GM12865 (cell line): ENCODE data around the gene ROCK2.
"Not testable (repeated sequence)": the region's sequence is repeated elsewhere in the genome, so short reads cannot be mapped to it uniquely, and the experiment has no call there.

Experiments used
- DNase-seq: peaks from one replicate; pipeline ENCODE4 v3.0.0; 2010; ENCODE audit warnings: low read depth
- H3K4me3 ChIP-seq: 2 replicates; pipeline ENCODE4 v1.5.1; 2011; ENCODE audit warnings: mild to moderate bottlenecking, low read depth, low read length, control low read depth
- CTCF ChIP-seq: IDR thresholded peaks from 2 replicates; pipeline ENCODE4 v1.5.1; 2011; ENCODE audit warnings: low read length, control low read depth, low read depth, inconsistent platforms; ENCODE audit not compliant: insufficient read depth; ENCODE audit errors: missing control alignments

ROCK2 gene

GRCh38 chr2:11264818-11265217, 79.6 kb downstream of the ROCK2 start:
- no peak overlapping the region for H3K4me3 ChIP-seq
- TF ChIP-seq CTCF, result no peak
- no peak for DNase-seq

- TF ChIP-seq CTCF, result no peak
- no peak for DNase-seq
- H3K4me3 ChIP-seq, result no peak overlapping the region
Observed at GRCh38 chr2:11264007-11264406, 80.4 kb downstream of the ROCK2 start.

GRCh38 chr2:11263177-11263576, 81.3 kb downstream of the ROCK2 start:
- H3K4me3 ChIP-seq, result no peak overlapping the region
- TF ChIP-seq CTCF, result no peak
- no peak for DNase-seq

- DNase-seq, H3K4me3 ChIP-seq: not testable (repeated sequence)
Observed at GRCh38 chr2:11262438-11262837, 82.0 kb downstream of the ROCK2 start.

- H3K4me3 ChIP-seq, DNase-seq: not testable (repeated sequence)
Observed at GRCh38 chr2:11261564-11261963, 82.9 kb downstream of the ROCK2 start.

- no peak overlapping the region for H3K4me3 ChIP-seq
- no peak for TF ChIP-seq CTCF
- DNase-seq, result no peak
Observed at GRCh38 chr2:11260979-11261378, 83.5 kb downstream of the ROCK2 start.

GRCh38 chr2:11257964-11258363, 86.5 kb downstream of the ROCK2 start:
- no peak for TF ChIP-seq CTCF
- DNase-seq, result peak; percentile 20
- H3K4me3 ChIP-seq, result no peak overlapping the region

GRCh38 chr2:11257078-11257477, 87.4 kb downstream of the ROCK2 start:
- no peak for DNase-seq
- H3K4me3 ChIP-seq, result no peak overlapping the region
- TF ChIP-seq CTCF, result no peak
